NCI-H82 treated with DMSO at 0.1 percent for 48 hours (cell line): ENCODE data around the gene PGBD5.
"Not testable (repeated sequence)": the region's sequence is repeated elsewhere in the genome, so short reads cannot be mapped to it uniquely, and the experiment has no call there.

ENCODE experiments used
- DNase-seq: peaks from one replicate; lab custom pipeline; 2025; ENCODE audit not compliant: unreplicated experiment; lab: John Stamatoyannopoulos, UW

PGBD5 gene

GRCh38 chr1:230426246-230427093 is at the start of gene PGBD5:
PGBD5 (minus strand) TSS chr1:230426332; CDS start chr1:230425928, 404 bp downstream.
- peak; percentile 69 for DNase-seq

- not testable (repeated sequence) for DNase-seq
These were observed 48.8 kb upstream of the PGBD5 start for GRCh38 chr1:230474924-230475323.

GRCh38 chr1:230470750-230471149 is 44.6 kb upstream of the PGBD5 start:
- DNase-seq: not testable (repeated sequence)

GRCh38 chr1:230469271-230469670 is 43.1 kb upstream of the PGBD5 start:
- no peak for DNase-seq

GRCh38 chr1:230465691-230466090 is 39.6 kb upstream of the PGBD5 start:
- DNase-seq: no peak

GRCh38 chr1:230464671-230465070 is 38.5 kb upstream of the PGBD5 start:
- DNase-seq: no peak

- no peak for DNase-seq
These were observed 37.6 kb upstream of the PGBD5 start for GRCh38 chr1:230463760-230464159.

- no peak for DNase-seq
These were observed 37.2 kb upstream of the PGBD5 start for GRCh38 chr1:230463326-230463725.

GRCh38 chr1:230459465-230459864 is 33.3 kb upstream of the PGBD5 start:
- no peak for DNase-seq

GRCh38 chr1:230458509-230458908 is 32.4 kb upstream of the PGBD5 start:
- no peak for DNase-seq

- DNase-seq: no peak
These were observed 30.3 kb upstream of the PGBD5 start for GRCh38 chr1:230456478-230456877.

GRCh38 chr1:230455291-230455690 is 29.2 kb upstream of the PGBD5 start:
- no peak for DNase-seq

GRCh38 chr1:230453377-230453776 is 27.2 kb upstream of the PGBD5 start:
- no peak for DNase-seq

- no peak for DNase-seq
These were observed 15.3 kb upstream of the PGBD5 start for GRCh38 chr1:230441183-230442029.

- no peak for DNase-seq
These were observed 9.0 kb upstream of the PGBD5 start for GRCh38 chr1:230435108-230435507.

GRCh38 chr1:230431527-230431926 is 5.4 kb upstream of the PGBD5 start:
- DNase-seq: no peak

GRCh38 chr1:230430499-230430898 is 4.4 kb upstream of the PGBD5 start:
- no peak for DNase-seq

- DNase-seq: no peak
These were observed 3.1 kb upstream of the PGBD5 start for GRCh38 chr1:230429067-230429735.

GRCh38 chr1:230427981-230428380 is 1.8 kb upstream of the PGBD5 start:
- DNase-seq: no peak

- DNase-seq: no peak
These were observed 1.2 kb upstream of the PGBD5 start for GRCh38 chr1:230427094-230427876.
